Hematopoietic multipotent progenitor cell treated with erythropoietin and hydrocortisone succinate and interleukin-3 and kit ligand, for 4 days (in vitro differentiated cells): ENCODE results near the gene ATXN10.

Experiments
- DNase-seq: peaks from one replicate; pipeline ENCODE4 v3.0.0-alpha.2; 2015

Gene ATXN10

DNA sequence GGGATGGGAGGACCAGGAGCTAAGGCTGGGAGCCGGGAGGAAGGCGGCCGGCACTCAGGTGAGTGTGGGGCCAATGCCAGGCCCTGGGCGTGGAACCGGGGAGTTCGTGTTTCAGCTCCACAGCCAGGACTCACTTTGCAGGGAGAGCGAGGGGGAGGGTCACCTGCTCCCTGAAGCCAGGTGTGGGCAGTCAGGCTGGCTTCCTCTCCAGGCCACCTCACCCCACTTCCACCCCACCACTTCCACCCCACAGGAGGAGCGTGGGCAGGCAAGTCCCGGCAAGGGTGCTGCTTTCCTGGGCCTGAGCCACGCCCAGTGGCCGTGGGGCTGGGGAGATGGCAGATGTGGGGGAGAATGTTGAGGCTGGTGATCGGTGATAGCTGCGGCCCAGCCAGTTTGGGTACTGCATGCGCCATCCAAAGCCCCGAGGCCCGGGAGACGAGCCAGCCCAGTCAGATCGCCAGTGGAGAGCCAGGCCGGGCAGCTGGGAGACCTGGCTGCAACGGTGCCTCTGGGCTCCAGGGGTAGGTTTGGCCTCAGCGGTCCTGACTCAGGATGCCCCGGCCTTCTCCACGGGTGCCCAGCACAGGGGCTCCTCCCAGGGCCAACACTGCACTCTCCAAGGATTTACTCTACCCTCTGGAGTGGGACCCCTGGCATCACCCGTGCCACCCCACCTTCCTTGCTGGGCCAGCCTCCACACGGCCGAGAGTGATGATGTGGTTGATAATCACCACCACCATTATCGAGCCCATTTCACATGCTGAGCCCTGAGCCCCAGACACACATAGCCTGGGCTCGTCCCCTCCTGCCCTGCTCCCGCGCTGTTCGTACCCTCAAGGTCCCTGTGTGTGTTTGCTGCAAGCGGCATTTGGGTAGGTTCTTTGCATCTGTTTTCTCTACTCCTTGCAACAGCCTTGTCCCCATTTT lies 211.5 kb downstream of the ATXN10 start:
- DNase-seq: no peak

DNA sequence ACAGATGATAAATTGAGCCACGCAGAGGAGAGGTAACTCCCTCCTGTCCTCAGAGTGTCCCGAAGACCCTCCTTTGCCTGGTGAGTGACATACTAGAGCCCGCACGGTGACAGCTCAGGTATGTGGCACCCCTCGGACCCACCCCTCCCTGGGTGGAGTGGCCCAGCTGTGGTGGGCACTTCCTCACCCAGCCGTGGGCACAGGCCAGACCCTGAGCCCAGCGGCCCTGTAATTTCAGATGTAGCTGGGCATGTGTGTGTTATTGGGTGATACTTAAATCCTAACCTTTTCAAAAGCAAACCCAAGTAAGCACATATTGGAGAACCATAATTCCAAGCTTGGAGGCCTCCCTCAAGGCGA lies 212.2 kb downstream of the ATXN10 start:
- no peak for DNase-seq

DNA sequence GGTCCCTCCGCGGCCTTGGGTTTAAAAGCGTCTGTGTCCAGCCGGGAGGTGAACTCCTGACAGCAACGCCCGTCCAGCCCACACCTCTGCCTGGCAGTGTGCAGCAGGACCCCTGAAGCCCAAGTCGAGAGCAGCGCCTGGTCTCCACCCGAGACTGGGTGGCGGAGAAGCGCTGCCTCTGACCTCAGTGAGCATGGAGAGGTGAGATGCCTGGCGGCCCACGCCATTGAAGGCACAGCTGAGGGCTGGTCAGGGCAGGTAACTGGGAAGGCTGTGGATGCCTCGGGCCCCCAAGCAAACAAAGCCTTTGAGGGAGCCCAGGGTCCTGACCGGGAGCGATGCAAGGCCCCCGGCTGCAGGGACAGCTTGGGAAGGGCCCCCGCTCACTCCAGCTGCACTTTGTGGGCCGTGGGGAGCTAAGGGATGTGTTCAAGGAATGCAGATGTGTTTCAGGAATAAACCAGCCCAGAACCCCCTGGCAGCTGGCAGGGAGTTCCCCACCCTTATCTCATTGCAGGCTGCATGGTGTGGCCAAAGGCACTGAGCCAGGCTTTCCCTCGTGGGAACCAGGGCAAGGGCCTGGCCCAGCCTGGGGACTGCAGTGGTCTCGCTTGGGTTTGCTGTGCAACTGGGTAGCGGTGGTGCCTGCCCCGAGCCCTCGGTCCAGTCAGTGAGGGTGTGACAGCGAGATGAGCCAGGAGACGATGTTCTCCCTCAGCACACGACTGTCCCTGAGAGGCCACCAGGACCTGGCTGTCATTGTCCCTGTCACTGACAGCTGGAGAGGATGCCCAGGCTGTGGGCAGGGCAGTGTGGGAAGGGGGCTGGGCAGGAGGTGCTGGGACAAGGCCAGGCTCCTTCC lies 212.8 kb downstream of the ATXN10 start:
- peak; percentile 52 for DNase-seq

DNA sequence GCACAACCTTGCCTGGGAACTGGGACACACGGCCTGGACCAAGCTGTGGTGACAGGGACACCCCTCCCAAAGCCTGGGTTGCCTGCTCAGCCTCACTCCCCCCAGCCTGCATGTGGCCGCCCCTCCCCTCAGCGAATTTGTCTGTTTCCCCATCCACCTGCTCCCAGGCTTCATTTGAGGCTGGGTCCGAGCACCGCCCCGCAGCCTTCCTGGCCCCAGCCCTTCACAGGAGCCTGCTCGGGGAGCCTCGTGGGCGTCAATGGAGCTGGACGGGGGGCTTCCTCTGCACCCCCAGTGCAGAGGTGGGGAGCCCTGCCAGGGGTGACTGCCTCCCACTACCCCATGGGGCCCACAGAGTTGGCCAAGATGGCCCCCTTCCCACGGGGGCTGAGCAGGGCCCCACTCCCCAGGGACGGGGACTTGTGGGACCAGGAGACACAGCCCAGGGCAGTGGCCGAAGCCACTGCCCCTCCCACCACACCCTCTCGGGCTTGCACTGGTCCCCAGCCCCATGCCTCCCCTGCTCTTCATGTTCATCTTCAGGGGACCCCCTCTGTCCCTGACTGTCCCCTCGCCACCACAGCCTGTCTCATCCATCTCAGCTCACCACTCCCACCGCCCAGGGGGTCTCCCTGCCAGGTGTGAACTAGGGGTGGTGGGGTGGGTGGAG lies 213.7 kb downstream of the ATXN10 start:
- no peak for DNase-seq

DNA sequence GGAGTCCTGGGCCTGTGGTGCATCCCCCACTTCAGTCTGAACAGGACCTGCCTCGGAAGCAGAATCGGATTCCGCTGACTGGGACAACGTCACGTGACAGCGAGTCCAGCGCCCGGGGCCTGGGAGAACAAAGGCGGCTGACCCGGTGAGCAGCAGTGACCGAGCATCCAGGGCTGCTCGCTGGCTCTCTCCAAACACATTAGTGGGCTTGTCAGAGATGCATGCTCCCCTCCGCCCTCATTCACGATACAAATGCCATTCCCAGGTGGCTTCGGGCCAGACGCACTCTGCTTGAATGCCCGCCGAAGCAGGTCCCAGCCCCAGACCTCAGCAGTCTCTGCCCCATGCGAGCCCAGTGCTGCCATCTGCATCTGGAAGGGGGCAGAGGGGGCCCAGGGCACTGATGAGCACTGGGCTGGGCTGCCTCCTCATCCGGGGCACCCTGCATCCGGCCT lies 214.3 kb downstream of the ATXN10 start:
- DNase-seq: no peak

DNA sequence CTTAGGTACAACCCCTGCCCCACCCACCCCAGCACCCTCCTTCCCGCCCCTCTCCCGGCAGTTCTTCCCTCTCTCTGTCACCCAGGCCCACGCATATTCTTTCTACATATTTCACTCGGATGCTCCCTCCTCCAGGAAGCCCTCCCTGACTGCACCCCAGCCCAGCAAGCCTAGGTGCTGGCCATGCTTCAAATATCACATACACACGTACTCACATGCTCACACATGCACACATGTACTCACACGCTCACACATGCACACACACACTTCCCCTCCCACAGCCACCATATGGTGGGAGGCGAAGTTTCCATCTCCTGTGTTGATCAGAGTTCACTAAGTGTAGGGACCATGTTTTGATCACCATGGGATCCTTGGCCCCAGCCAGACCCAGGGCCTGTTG lies 214.9 kb downstream of the ATXN10 start:
- no peak for DNase-seq

DNA sequence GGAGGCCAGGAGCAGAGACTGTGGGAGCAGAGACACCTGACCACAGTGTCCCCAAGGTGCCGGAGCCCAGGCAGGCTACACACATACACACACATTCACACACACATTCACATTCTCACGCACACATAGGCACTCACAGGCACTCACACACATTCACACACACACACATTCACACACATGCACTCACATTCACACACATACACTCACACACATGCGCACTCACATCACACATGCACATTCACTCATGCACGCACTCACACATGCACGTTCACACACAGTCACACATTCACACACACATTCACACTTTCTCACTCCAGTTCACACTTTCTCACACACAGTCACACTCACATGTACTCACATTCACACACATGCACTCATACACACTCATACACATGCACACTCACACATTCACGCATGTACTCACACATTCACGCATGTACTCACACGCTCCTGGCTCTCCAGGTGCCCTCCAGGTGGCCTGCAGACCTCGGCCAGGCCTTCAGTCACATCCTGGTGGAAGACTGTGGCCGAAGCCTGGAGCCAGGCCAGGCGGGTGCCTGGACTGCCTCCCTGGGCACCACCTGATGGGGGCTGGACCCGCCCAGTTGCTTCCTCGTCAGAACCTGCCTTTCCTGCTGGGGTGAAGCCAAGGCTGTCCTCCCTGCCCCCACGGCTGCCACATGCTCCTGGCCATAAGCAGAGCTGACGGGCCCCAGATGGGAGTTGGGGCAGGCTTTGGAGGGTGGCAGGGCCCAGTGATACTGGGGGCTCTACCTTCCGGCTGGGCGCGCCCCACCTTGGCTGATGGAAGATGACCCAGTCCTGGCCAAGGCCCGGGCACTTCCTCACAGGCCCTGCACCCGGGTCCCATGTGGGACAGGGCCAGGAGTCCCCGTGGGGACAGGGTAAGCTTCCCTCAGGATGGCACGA lies 215.8 kb downstream of the ATXN10 start:
- DNase-seq: no peak

DNA sequence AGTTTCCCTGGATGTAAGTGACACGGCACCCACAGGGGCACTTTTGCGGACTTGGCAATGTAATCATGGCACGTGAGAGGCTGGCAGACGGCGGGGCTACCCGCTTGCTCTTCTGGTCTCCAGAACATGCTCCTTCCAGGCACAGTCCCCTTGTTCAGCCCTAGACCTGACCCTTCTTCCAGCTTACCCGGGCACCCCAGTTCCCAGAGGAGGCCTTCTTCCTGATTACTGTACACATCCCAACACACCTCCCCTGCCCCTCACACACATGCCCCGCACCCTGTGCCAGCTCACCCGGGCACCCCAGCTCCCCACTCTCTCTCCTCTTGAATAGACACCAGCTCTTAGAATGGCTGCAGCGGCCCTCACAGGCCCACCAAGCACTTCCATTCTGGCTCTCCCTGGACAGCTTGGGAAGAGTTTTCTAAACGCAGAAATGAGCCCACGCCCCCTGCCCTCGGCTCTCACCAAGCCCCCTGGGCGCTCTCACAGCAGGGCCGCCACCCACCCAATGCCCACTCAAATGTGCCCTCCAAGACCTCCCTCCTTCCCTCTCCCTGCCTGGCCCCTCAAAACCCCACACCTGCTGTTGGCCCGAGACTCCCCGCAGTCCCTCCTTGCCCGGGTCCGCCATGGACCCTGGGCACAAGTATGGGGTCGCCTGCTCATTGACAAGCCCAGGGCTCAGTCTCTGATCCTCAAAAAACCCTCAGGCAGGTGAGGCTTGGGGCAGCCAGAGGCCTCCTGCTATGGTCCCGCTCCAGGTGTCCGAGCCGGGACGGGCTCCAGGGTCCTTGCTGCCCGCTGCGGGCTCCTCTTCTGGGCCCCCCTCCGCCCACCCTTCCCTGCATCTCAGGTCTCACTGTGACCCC lies 216.8 kb downstream of the ATXN10 start:
- no peak for DNase-seq

DNA sequence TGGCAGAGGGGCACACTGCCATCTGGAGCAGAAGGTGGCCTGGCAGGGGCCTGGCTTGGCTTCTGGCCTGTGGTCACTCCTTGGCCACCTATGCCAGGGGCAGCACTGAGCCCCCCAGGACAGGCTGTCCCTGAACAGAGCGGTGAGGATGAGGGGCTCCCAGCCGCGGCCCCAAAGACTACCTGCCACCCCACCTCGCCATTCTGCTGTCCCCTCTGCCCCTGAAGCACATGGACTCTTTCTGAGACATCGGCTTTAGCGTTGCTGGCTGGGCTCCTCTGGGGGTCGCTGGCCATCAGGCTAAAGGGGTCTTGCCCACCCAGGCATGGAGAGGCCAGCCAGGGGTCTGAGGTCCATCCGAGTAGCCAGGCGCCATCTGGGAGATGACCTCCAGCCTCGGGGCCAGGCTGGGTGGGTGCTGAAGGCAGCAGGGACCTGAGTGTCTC lies 217.5 kb downstream of the ATXN10 start:
- no peak for DNase-seq

DNA sequence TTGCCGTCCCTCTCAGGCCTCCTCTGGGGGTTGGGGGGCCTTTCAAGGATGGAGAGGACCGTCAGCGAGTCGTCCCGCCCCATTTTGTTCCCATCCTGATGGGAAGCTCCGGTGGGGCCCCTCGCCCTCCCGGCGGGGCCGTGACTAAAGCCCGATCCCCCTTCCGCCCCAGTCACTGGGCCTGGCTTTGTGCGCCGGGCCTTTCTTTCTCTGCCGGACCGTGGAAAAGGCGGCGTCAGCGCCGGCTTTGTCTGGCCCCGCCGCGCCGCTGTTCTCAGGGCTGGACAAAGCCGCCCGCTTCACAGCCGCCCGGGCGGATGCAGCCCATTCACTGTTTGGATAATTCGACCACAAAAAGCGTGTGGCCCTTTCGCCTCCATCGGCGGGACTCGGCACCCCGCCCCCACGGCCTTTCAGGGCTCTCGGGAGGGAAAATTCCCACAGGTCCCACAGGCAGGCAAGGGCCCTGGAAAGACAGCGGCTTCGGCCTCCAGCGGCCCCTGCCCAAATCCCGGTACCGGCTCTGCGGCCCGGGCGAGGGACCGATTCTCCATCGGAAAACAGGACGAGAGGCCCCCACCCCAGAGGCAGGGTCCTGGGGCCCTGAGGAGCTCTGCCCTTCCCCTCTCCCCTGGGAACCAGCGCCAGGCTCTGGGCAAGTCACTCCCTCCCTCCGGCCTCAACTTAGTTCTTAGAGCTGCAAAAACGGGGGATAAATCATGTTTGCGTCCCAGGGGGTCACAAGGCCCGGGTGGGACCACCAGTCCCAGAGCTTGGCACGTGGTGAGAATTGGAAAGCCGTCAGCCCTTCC lies 218.1 kb downstream of the ATXN10 start:
- no peak for DNase-seq

DNA sequence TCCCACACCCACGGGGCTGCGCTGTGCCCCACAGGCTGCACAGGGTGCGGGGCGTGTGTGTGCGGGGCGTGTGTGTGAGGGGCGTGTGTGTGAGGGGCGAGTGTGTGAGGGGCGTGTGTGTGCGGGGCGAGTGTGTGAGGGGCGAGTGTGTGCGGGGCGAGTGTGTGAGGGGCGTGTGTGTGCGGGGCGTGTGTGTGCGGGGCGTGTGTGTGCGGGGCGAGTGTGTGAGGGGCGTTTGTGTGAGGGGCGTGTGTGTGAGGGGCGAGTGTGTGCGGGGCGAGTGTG lies 218.7 kb downstream of the ATXN10 start:
- no peak for DNase-seq

DNA sequence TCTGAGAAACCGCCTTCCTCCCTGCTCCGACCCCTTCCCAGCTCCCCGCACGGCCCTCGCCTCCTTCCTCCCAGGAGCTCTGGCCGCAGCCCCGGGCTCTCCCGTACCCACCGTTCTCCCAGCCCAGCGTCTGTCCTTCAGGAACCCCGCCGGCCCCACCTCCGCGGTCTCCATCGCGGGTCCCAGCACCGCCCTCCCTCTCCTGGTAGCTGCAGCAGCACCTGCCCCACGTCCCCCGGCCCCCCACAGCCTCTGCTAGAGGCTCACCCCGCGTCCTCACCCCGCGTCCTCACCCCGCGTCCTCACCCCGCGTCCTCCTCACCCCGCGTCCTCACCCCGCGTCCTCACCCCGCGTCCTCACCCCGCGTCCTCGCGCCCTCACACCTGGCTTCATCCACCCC lies 219.4 kb downstream of the ATXN10 start:
- DNase-seq: no peak

DNA sequence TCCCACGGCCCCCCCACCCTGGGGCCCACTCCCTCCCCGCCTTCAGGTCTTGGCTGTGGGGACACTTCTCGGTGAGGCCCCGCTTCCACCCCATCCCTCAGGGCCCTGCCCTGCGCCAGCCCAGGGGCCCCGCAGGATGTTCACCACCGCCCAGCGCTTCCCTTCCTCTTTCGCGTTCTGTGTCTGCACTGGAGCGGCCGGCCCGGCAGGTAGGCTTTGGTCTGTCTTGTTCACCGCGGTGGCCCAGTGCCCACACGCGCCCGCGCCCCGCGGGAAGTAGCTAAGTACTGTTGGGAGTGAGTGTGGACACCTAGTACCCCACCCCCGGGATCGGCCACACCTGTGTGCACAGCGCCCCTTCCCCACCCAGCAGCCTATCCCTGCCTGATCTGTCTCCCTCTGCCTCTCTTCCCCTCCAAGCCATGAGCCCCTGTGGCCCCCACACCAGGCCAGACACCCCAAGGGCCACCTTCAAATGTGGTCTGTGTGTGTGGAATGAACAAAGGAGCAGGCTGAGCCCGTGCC lies 219.9 kb downstream of the ATXN10 start:
- DNase-seq: peak; percentile 18

DNA sequence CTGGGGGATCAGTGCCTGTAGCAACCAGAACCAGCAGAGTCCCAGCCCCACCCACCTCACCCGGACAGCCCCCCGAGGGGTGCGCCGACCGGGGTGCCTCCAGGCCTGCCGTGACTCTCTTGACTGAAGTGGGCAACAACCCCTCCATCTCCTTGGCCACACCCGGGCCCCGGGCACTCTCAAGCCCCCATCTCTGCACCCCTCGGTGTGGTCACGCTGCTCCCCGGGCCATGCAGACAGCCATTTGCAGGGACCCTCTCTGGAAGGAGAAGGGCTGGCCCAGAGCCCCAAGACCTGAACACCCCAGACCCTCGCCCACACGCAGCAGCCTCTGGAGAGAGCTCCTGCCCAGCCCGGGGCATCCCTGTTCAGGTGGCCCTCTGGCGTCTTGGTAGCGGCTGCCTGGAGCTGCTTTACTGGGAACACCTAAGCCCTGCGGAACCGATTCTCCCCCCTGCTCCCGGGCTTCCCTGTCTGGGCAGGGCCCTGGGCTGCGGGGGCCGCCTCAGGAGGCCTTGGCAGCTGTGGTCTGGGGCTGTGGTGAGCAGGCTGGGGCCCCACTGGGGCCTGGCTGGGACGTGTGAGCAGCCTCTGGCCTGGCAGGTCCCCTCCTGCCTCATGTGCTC lies 220.5 kb downstream of the ATXN10 start:
- no peak for DNase-seq

DNA sequence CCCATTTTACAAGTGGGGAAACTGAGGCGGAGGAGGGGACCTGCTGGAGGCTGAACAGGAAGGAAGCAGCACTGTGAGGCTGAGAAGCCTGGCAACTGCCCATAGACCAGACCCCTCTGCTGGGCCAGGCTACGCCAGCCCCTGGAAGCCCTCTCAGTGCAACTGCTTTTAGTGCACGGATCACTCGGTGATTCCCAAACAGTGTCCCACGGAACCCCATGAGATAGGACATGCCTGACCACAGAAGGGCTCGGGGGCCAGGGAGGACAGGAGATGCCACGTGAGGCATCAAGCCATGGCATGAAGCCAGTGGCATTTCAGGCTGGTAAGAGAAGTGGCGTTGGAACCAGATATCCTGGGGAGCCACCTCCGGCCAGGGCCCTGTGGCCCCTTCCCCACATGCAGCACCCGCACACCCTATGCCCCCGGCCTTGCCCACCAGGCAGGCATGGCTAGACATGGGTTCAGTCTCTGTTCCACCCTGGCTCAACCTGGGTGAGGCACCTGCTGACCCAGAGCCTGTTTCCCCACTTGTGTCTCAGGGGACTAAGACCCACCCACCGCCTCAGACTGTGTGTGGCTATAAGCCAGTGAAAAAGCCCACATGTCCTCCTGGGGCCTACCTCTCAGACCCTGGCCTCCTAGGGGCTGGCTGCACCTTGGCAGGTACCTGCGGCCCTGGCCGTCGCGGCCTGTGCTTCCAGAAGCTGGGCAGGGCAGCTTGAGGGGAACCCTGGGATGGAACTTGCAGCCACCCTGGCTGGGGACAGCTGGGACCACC lies 221.2 kb downstream of the ATXN10 start:
- DNase-seq: no peak

DNA sequence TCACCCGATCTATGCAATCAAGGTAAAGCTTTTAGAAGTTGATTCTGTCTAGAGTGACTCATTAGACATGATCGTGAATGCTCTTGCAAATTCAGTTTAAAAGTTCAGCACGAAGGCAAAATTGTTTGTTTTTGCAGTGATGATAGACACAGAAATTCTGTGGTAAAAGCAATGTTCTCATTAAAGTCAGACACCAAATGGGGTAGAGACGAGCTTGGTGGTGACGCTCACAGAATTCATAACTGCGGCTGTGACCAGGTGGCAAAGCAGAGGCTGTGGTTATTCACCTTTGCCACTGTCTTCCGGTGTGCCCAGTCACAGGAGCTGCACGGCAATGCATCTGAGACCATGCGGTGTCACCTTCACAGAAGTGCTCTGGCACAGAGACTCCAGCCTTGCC lies 221.9 kb downstream of the ATXN10 start:
- no peak for DNase-seq
